ENCODE measurements around the gene PIAS4. TPM values are rescaled to one million over a fixed set of nuclear protein-coding genes. Genes with fewer than 3 reads are reported as not detected.

PIAS4 gene
- total and polyA plus RNA-seq, 9 of the 15 experiments (the other 6 are each of a cell fraction or from before 2014, with no cell fraction given), result 0.27 to 34.9 (median 14.4) TPM

GRCh38 chr19:4033028-4033956, 25.8 kb downstream of the PIAS4 start (continued):
- no peak for TF ChIP-seq ZBTB7A (IDR thresholded peaks at IDR 0.05; ENCODE audit: borderline replicate concordance, control insufficient read depth, low read depth, low read length)
- no peak for TF ChIP-seq IRF9 (tag; IDR thresholded peaks at IDR 0.05)
- 0 out of 2 replicates have a peak, but pooled peaks have one; percentile 42 for TF ChIP-seq PTBP1 (IDR thresholded peaks at IDR 0.05; ENCODE audit: low read depth, low read length)
- TF ChIP-seq ZNF239 (CRISPR knock-in tag; IDR thresholded peaks at IDR 0.05), result peak; percentile 74
- TF ChIP-seq RUNX1 (IDR thresholded peaks at IDR 0.05; ENCODE audit: low read depth), result no peak
- no peak for TF ChIP-seq BHLHE40 (IDR thresholded peaks at IDR 0.05; ENCODE audit: low read length)
- no peak for TF ChIP-seq CBFA2T3 (IDR thresholded peaks at IDR 0.05)
- TF ChIP-seq, protein P1, sequence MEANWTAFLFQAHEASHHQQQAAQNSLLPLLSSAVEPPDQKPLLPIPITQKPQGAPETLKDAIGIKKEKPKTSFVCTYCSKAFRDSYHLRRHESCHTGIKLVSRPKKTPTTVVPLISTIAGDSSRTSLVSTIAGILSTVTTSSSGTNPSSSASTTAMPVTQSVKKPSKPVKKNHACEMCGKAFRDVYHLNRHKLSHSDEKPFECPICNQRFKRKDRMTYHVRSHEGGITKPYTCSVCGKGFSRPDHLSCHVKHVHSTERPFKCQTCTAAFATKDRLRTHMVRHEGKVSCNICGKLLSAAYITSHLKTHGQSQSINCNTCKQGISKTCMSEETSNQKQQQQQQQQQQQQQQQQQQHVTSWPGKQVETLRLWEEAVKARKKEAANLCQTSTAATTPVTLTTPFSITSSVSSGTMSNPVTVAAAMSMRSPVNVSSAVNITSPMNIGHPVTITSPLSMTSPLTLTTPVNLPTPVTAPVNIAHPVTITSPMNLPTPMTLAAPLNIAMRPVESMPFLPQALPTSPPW (CRISPR knock-in tag; IDR thresholded peaks at IDR 0.05), result no peak
- TF ChIP-seq CREB3L1 (IDR thresholded peaks at IDR 0.05; ENCODE audit: borderline replicate concordance, low read depth), result no peak
- no peak for TF ChIP-seq ATF7 (IDR thresholded peaks at IDR 0.05)
- peak; percentile 77 for TF ChIP-seq HNRNPL (IDR thresholded peaks at IDR 0.05; ENCODE audit: low read depth, low read length)
- no peak for TF ChIP-seq JUND (IDR thresholded peaks at IDR 0.05; ENCODE audit: borderline replicate concordance, low read depth, low read length)
- no peak for TF ChIP-seq JUND (tag; IDR thresholded peaks at IDR 0.05; ENCODE audit: borderline replicate concordance, low read depth, low read length)
- no peak for TF ChIP-seq ZBTB1 (CRISPR knock-in tag; IDR thresholded peaks at IDR 0.05; ENCODE audit: borderline replicate concordance, low read depth)
